ENCODE results near the gene ACAN. TPM values are rescaled to one million over a fixed set of nuclear protein-coding genes. Genes with fewer than 3 reads are reported as not detected.

ACAN gene
- total RNA-seq, 1 experiment from 2014 or later: not detected

DNA sequence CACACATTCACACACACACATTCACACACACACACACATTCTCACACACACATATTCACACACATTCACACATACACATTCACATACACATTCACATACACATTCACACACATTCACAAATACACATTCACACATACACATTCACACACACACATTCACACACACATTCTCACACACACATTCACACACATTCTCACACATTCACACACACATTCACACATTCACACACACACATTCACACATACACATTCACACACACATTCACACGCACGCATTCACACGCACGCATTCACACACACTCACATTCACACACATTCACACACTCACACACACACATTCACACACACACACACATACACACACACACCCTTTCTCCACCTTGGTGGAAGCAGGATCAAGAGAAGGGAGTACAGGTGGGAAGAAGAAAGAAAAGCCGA lies 97.8 kb downstream of the ACAN start:
- Histone ChIP-seq H3K27me3 (replicated peaks; ENCODE audit: insufficient read depth, low read depth, low read length, poor library complexity) (no peaks in the 10 kb centered on the region), H3K27ac (ENCODE audit: low read depth, low read length, poor library complexity, severe bottlenecking) (no peak overlapping the region), H3K36me3 (ENCODE audit: insufficient read depth, low read length, poor library complexity, severe bottlenecking) (no peaks in the 10 kb centered on the region), H3K9me3 (ENCODE audit: low read depth, low read length, poor library complexity, severe bottlenecking) (no peaks in the 10 kb centered on the region), H3K4me3 (ENCODE audit: low read depth, low read length, poor library complexity, severe bottlenecking) (no peak overlapping the region), H3K4me1 (ENCODE audit: insufficient read depth, low read length, poor library complexity, severe bottlenecking) (peaks cover 18% of the 10 kb centered on the region)
- TF ChIP-seq, protein P1, sequence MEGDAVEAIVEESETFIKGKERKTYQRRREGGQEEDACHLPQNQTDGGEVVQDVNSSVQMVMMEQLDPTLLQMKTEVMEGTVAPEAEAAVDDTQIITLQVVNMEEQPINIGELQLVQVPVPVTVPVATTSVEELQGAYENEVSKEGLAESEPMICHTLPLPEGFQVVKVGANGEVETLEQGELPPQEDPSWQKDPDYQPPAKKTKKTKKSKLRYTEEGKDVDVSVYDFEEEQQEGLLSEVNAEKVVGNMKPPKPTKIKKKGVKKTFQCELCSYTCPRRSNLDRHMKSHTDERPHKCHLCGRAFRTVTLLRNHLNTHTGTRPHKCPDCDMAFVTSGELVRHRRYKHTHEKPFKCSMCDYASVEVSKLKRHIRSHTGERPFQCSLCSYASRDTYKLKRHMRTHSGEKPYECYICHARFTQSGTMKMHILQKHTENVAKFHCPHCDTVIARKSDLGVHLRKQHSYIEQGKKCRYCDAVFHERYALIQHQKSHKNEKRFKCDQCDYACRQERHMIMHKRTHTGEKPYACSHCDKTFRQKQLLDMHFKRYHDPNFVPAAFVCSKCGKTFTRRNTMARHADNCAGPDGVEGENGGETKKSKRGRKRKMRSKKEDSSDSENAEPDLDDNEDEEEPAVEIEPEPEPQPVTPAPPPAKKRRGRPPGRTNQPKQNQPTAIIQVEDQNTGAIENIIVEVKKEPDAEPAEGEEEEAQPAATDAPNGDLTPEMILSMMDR (conservative IDR thresholded peaks at IDR 0.05; ENCODE audit: low read depth, low read length): no peak
- TF ChIP-seq EZH2 (IDR thresholded peaks at IDR 0.05; ENCODE audit: borderline replicate concordance, low read depth, low read length, poor library complexity, severe bottlenecking): no peak
- no peak for DNase-seq (ENCODE audit: low spot score)
- CTCF ChIA-PET: no interaction called here
- no TSS peak for BruUV-seq (replicated peaks)
- POLR2A ChIA-PET (ENCODE audit: low non-redundant PET): no interaction called here
- intact Hi-C loops (cut with micrococcal nuclease; ENCODE audit: unreplicated experiment): no loop called here

DNA sequence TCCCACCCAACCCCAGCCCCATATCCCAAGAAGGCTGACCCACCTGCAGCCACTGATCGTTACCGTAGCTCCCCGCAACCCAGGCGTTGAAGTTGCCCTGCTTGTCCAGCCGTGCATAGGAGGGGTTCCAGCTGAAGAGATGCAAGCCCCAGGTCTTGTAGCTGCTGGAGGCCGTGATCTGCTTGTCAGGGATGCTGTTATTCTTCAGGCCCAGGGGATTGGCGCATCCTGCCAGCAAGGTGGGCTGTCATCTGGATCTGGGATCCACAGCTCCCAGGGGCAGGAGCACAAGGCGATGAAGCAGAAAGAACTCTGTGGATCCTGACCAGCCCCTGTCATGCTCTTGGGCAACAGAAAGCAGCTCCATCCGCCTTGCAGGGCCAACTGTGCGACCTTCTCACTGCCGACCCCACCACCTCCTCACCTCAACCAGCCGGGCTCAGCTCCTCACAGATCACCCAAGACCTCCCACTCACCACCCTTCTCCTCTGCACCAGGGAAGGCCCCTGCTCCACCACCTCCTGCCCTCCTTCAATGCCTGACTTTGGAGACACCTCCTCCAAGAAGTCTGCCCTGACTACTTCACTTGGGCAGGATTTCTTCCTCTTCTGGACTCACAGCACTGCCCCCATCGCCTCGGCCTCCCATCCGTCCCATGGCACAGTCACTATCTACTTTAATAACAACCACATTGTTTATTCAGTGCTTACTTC lies 98.4 kb downstream of the ACAN start:
- no peak overlapping the region for H3K4me3 ChIP-seq (ENCODE audit: low read depth, low read length, poor library complexity, severe bottlenecking)
- ChIA-PET CTCF (interaction anchor here (0.7 kb wide), 1 partner anchor 23 kb away, joined by 3 read pairs; no protein-coding TSS in a partner anchor), POLR2A (ENCODE audit: low non-redundant PET) (no interaction called here)
- H3K27me3 ChIP-seq (replicated peaks; ENCODE audit: insufficient read depth, low read depth, low read length, poor library complexity): no peaks in the 10 kb centered on the region
- no peak for TF ChIP-seq EZH2 (IDR thresholded peaks at IDR 0.05; ENCODE audit: borderline replicate concordance, low read depth, low read length, poor library complexity, severe bottlenecking)
- TF ChIP-seq, protein P1 (conservative IDR thresholded peaks at IDR 0.05; ENCODE audit: low read depth, low read length): no peak
- peaks cover 17% of the 10 kb centered on the region for H3K4me1 ChIP-seq (ENCODE audit: insufficient read depth, low read length, poor library complexity, severe bottlenecking)
- BruUV-seq (replicated peaks): no TSS peak
- no peaks in the 10 kb centered on the region for H3K9me3 ChIP-seq (ENCODE audit: low read depth, low read length, poor library complexity, severe bottlenecking)
- H3K36me3 ChIP-seq (ENCODE audit: insufficient read depth, low read length, poor library complexity, severe bottlenecking): no peaks in the 10 kb centered on the region
- intact Hi-C loops (cut with micrococcal nuclease; ENCODE audit: unreplicated experiment): no loop called here
- no peak overlapping the region for H3K27ac ChIP-seq (ENCODE audit: low read depth, low read length, poor library complexity, severe bottlenecking)
- no peak for DNase-seq (ENCODE audit: low spot score)

DNA sequence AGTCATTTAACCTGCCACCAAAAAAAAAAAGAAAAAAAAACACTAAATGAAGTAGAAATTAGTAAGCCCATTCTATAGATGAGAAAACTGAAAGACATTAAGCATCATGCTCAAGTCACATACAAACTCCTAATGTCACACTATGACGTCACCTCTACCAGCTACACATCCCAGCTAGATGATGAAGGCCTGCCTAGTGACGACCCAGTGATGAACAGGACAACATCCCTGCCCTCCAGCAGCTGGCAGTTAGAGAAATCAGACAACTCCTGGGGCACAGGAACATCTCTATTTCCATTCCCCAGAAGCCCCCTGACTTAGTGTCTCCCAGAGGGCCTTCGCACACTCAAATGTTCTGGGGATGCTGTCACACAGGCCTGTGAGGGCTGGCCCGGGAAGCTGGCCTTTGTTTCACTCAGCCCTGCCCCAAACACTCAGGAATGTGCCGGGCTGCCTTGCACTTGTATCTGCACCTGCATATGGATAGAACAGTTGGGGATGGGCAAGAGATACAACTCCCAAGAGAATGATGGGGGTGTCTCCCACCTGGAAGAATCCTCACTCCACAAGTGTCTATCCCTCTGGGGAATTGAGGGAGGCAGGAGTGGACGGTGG lies 99.1 kb downstream of the ACAN start:
- Histone ChIP-seq H3K36me3 (ENCODE audit: insufficient read depth, low read length, poor library complexity, severe bottlenecking) (peaks cover 3% of the 10 kb centered on the region), H3K9me3 (ENCODE audit: low read depth, low read length, poor library complexity, severe bottlenecking) (no peaks in the 10 kb centered on the region), H3K4me1 (ENCODE audit: insufficient read depth, low read length, poor library complexity, severe bottlenecking) (peaks cover 11% of the 10 kb centered on the region), H3K27me3 (replicated peaks; ENCODE audit: insufficient read depth, low read depth, low read length, poor library complexity) (no peaks in the 10 kb centered on the region), H3K27ac (ENCODE audit: low read depth, low read length, poor library complexity, severe bottlenecking) (no peak overlapping the region), H3K4me3 (ENCODE audit: low read depth, low read length, poor library complexity, severe bottlenecking) (no peak overlapping the region)
- POLR2A ChIA-PET (ENCODE audit: low non-redundant PET): no interaction called here
- DNase-seq (ENCODE audit: low spot score): no peak
- CTCF ChIA-PET: interaction anchor here (0.5 to 0.7 kb wide), 2 partner anchors 23 to 93 kb away, joined by 3 to 10 read pairs; no protein-coding TSS in a partner anchor
- TF ChIP-seq, protein P1 (conservative IDR thresholded peaks at IDR 0.05; ENCODE audit: low read depth, low read length): no peak
- TF ChIP-seq EZH2 (IDR thresholded peaks at IDR 0.05; ENCODE audit: borderline replicate concordance, low read depth, low read length, poor library complexity, severe bottlenecking): no peak
- intact Hi-C loops (cut with micrococcal nuclease; ENCODE audit: unreplicated experiment): no loop called here
- BruUV-seq (replicated peaks): no TSS peak
